Measurements from ENCODE around the gene LZTR1. TPM values are rescaled to one million over a fixed set of nuclear protein-coding genes. Genes with fewer than 3 reads are reported as not detected.

Gene LZTR1
- 78.5 TPM for total RNA-seq

GRCh38 chr22:20981787-20982562, at the start of gene LZTR1:
LZTR1 (plus strand) TSS chr22:20982297; CDS start chr22:20982372, 75 bp downstream.

GRCh38 chr22:20966883-20967696, 15.0 kb upstream of the LZTR1 start, which contains the start of gene AIFM3:
AIFM3 (plus strand) TSS chr22:20967255; CDS start chr22:20967945, 690 bp downstream.

GRCh38 chr22:21001601-21002325, 19.7 kb downstream of the LZTR1 start, which contains the start of gene THAP7:
THAP7 (minus strand) TSS chr22:21002118; CDS start chr22:21001911, 207 bp downstream.

GRCh38 chr22:21014726-21015465, 32.8 kb downstream of the LZTR1 start, which contains the start of gene P2RX6:
P2RX6 (plus strand) TSS chr22:21015165; CDS start chr22:21015175, 10 bp downstream.

GRCh38 chr22:21032037-21032867, 50.2 kb downstream of the LZTR1 start, which contains the start of gene SLC7A4:
SLC7A4 (minus strand) TSS chr22:21032561; CDS start chr22:21031812, 749 bp downstream.

GRCh38 chr22:21045585-21046294, 63.6 kb downstream of the LZTR1 start, which contains the start of gene LRRC74B:
LRRC74B (plus strand) TSS chr22:21045946; CDS start chr22:21045987, 41 bp downstream.

Small RNA genes within 50 kb of the gene (small RNA-seq; reads per million reads assigned to genes)
- gene MIR649 (ENCODE audit: low replicate concordance), result not detected

Other genes starting within 250 kb of the LZTR1 start
- gene SERPIND1, start 208.2 kb upstream of the LZTR1 start, total RNA-seq, result 0.53 TPM
- 76.4 TPM for gene PI4KA, start 123.5 kb upstream of the LZTR1 start, total RNA-seq
- 12.1 TPM for gene SNAP29, start 123.3 kb upstream of the LZTR1 start, total RNA-seq
- 65.0 TPM for gene CRKL, start 64.9 kb upstream of the LZTR1 start, total RNA-seq
- 0.99 TPM for gene AIFM3, start 15.0 kb upstream of the LZTR1 start, total RNA-seq
- gene THAP7, start 19.8 kb downstream of the LZTR1 start, total RNA-seq, result 30.2 TPM
- gene P2RX6, start 32.9 kb downstream of the LZTR1 start, total RNA-seq, result 2.3 TPM
- 1.3 TPM for gene SLC7A4, start 50.3 kb downstream of the LZTR1 start, total RNA-seq
- gene LRRC74B, start 63.6 kb downstream of the LZTR1 start, total RNA-seq, result not detected

Measured in metanephros (tissue), 2 donors.